ENCODE data around the gene SMARCC1.

DNA sequence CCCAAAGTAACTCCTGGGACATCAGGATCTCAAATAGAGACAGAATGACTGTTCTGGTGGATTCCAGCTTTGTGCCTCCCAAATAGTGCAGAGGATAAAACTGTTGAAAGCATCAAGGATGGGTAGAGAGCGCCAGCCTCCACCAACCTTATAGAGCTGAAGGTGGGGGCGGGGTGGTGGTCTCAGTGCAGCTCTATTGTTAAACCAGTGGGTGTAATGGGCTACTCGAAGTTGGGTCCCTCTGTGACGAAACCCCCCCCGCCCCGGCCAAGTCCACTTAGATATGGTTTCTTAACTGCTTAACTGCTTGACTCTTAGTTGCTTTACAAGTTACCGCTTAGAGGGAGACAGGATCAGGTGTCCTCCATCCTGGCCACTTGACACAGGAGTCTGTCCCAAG lies 43.9 kb upstream of the SMARCC1 start:
- TF ChIP-seq, protein P1, sequence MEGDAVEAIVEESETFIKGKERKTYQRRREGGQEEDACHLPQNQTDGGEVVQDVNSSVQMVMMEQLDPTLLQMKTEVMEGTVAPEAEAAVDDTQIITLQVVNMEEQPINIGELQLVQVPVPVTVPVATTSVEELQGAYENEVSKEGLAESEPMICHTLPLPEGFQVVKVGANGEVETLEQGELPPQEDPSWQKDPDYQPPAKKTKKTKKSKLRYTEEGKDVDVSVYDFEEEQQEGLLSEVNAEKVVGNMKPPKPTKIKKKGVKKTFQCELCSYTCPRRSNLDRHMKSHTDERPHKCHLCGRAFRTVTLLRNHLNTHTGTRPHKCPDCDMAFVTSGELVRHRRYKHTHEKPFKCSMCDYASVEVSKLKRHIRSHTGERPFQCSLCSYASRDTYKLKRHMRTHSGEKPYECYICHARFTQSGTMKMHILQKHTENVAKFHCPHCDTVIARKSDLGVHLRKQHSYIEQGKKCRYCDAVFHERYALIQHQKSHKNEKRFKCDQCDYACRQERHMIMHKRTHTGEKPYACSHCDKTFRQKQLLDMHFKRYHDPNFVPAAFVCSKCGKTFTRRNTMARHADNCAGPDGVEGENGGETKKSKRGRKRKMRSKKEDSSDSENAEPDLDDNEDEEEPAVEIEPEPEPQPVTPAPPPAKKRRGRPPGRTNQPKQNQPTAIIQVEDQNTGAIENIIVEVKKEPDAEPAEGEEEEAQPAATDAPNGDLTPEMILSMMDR (IDR thresholded peaks at IDR 0.05) = no peak
- no peak for TF ChIP-seq POLR2A (IDR thresholded peaks at IDR 0.05)
